ENCODE results near the gene FAM151A.

Gene FAM151A

DNA sequence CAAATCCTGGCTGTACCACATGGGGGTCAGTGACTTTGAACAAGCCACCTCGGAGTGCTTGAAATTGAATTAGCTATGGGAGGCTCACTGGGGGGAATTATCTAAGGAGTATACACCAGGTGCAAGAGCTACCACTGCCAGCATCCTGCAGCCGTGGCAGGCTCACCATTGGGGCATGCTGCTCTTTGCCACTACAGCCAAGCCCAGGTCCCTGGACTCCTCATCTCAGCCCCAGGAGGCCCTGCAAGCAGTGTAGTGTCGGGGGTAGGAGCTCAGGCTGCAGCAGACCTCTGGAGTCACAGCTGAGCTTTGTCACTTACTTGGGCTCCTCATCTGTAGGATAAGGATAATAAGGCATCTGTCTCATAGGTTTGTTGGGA, 40.0 kb downstream of the FAM151A start:
- DNase-seq (ENCODE audit: low read depth, low spot score) = no peak
- no peak overlapping the region for H3K4me3 ChIP-seq (ENCODE audit: low read depth, low read length)
- TF ChIP-seq, protein P1, sequence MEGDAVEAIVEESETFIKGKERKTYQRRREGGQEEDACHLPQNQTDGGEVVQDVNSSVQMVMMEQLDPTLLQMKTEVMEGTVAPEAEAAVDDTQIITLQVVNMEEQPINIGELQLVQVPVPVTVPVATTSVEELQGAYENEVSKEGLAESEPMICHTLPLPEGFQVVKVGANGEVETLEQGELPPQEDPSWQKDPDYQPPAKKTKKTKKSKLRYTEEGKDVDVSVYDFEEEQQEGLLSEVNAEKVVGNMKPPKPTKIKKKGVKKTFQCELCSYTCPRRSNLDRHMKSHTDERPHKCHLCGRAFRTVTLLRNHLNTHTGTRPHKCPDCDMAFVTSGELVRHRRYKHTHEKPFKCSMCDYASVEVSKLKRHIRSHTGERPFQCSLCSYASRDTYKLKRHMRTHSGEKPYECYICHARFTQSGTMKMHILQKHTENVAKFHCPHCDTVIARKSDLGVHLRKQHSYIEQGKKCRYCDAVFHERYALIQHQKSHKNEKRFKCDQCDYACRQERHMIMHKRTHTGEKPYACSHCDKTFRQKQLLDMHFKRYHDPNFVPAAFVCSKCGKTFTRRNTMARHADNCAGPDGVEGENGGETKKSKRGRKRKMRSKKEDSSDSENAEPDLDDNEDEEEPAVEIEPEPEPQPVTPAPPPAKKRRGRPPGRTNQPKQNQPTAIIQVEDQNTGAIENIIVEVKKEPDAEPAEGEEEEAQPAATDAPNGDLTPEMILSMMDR (IDR thresholded peaks at IDR 0.05; ENCODE audit: insufficient read depth, low read length, missing control alignments) = no peak
- CTCF ChIA-PET = no interaction called here
- POLR2A ChIA-PET = no interaction called here

DNA sequence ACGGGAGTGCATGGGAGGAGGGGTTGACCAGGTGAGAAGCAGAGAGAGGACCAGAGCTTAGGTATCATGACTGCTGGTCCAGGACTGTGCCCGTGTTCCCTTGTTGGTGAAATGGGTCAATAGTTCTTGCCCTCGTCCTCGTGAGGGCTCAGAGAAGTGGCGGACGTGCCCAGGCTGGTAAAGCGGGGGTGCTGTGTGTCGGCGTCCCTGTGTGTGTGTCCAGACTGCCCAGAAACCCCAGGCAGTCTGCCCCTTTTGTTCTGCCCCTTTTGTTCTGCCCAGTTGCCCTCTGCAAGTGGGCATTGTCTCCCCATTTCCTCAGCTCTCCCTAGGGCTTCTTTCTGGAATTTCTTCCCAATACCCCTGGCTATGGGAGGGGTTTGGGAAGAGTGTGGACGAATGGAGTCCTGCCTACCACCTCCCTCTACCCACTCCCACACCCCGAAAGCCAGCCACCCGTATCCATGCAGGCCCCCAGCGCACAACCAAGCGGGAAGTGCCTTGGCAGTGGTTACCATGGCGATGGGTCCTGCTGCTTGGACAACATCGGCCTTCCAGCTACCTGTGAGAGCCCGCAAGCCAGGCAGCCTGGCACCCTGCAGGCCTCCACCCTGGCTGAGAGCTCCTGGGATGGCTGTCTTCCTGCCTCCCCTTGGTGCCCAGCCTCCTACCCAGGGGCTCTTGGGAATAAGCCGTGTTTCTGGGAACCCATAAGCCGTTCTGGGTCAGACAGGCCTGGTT, 40.6 kb downstream of the FAM151A start:
- no peak for DNase-seq (ENCODE audit: low read depth, low spot score)
- CTCF ChIA-PET = no interaction called here
- POLR2A ChIA-PET = no interaction called here
- TF ChIP-seq, protein P1 (IDR thresholded peaks at IDR 0.05; ENCODE audit: insufficient read depth, low read length, missing control alignments) = no peak
- no peak overlapping the region for H3K4me3 ChIP-seq (ENCODE audit: low read depth, low read length)

DNA sequence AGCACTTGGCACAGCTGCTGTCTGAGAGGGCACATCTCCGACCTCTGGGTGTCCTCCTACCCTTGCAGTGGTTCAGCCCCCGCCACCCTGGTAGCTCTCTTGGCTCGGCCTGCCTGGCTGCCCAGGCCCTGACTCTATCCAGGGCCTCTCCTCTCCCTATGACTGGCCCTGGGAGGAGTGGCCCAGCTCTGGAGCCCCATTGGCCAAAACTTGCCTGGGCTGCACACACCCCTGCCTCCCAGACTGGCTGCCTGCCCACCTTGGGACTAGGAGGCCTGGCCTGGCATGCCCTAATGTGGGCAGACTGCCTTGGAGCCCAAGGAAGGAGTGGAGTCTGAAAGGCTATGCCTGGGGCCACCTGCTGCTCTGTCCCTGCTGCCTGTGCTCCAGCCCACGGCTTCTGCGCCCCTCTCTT, 41.7 kb downstream of the FAM151A start:
- ChIA-PET CTCF (no interaction called here), POLR2A (no interaction called here)
- TF ChIP-seq, protein P1 (IDR thresholded peaks at IDR 0.05; ENCODE audit: insufficient read depth, low read length, missing control alignments) = no peak
- H3K4me3 ChIP-seq (ENCODE audit: low read depth, low read length) = no peak overlapping the region
- DNase-seq (ENCODE audit: low read depth, low spot score) = peak; percentile 14

DNA sequence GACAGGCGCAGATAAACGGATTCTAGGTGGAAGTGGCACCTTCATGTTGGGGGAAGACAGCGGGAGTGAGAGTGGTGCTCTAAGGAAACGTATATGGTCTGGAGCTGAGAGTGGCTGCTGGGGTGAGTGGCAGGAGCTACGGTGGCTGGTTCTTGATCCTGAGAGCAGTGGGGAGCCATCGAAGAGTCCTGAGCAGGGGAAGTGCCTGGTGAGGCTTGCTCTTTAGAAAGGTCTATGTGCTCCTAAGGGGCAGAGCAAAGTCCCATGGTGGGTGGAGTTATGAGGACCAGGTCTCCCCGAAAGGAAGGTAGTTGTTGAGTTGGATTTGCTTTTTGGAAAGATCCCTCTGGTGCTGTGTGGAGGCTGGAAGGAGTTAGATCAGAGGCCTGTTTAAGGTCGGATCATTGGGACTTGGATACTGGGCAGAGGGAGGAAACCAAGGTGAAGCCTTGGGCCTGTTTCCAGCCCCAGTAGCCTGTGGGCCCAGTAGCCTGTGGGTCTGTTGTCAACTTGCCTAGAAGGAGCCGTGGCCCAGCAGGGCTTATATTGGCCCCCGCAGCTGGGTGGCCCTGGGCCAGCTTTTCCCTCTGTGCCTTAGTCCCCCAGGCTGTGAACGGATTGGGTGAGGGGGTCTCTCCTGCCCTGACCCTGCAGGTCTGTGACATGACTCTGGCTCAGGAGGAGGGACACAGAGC, 42.3 kb downstream of the FAM151A start:
- no peak overlapping the region for H3K4me3 ChIP-seq (ENCODE audit: low read depth, low read length)
- POLR2A ChIA-PET = no interaction called here
- CTCF ChIA-PET = interaction anchor here (0.9 kb wide), 1 partner anchor 9 kb away, joined by 3 read pairs; no protein-coding TSS in a partner anchor
- no peak for DNase-seq (ENCODE audit: low read depth, low spot score)
- TF ChIP-seq, protein P1 (IDR thresholded peaks at IDR 0.05; ENCODE audit: insufficient read depth, low read length, missing control alignments) = no peak

DNA sequence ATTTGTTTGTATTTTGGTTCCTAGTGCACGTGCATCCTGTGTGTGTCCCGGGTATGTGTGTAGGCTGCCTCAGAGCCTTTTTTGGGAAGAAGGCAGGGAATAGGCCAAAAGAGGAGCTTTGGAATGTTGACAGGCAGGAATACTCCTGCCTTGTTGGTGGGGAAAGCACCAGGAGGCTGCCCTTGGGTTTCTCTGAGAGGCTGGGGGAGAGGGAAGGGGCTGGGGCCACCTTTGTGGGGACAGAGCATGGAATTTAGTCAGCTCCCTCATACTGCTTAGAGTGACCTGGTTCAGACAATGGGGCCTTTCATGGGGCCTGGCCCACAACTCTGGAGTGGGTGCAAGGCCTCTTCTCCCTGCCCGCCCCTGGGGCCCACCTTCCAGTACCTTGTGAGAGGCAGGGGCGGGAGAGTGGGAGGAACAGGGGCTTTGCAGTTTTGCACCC, 44.0 kb downstream of the FAM151A start:
- ChIA-PET POLR2A (no interaction called here), CTCF (interaction anchor here (1.4 kb wide), 1 partner anchor 9 kb away, joined by 4 read pairs; no protein-coding TSS in a partner anchor)

DNA sequence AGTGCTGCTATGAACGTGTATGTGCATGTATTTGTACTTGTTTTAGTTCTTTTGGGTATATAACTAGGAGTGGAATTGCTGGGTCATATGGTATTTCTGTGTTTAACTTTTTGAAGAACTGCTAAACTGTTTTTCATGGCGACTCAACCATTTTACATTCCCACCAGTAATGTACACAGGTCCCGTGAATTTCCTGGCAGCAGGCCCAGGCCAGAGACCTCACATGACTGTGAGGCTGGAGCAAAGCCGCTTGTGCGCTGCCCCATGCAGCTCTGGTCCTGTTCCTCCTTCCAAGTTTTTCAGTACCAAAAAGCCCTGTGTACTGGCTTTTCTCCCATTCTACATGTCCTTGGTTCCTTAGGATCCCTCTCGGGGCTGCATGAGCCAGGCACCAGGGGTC, 45.7 kb downstream of the FAM151A start:
- ChIA-PET CTCF (no interaction called here), POLR2A (no interaction called here)
- TF ChIP-seq, protein P1 (IDR thresholded peaks at IDR 0.05; ENCODE audit: insufficient read depth, low read length, missing control alignments) = no peak
- no peak for DNase-seq (ENCODE audit: low read depth, low spot score)
- no peak overlapping the region for H3K4me3 ChIP-seq (ENCODE audit: low read depth, low read length)

More for the DNA sequence above, 44.0 kb downstream of the FAM151A start:
- no peak for DNase-seq (ENCODE audit: low read depth, low spot score)
- TF ChIP-seq, protein P1 (IDR thresholded peaks at IDR 0.05; ENCODE audit: insufficient read depth, low read length, missing control alignments) = no peak
- no peak overlapping the region for H3K4me3 ChIP-seq (ENCODE audit: low read depth, low read length)
